Heart right ventricle (tissue), 16 donors: ENCODE results near the gene NBPF20. TPM values are rescaled to one million over a fixed set of nuclear protein-coding genes. Genes with fewer than 3 reads are reported as not detected.
"Not testable (repeated sequence)": the region's sequence is repeated elsewhere in the genome, so short reads cannot be mapped to it uniquely, and the experiment has no call there.

Experiments used
- ATAC-seq, 8 donors: fragments of 200-7000 bp; cut with Tn5 transposase; one replicate each; pipeline ENCODE4 v1.9.1; 2020; ENCODE audit warnings: mild to moderate bottlenecking in 8 of 8, moderate library complexity in 8 of 8, moderate number of reproducible peaks in 1 of 8
- DNase-seq, 2 donors: peaks; one replicate each; pipeline ENCODE4 v3.0.0-alpha.2; 2020
- H3K27ac ChIP-seq, 10 donors: fragments of 200-600 bp; sonication (generic) in 2 of 10; one replicate each; pipeline versions ENCODE4 v1.5.0 to v1.8.0; 2020 to 2022; ENCODE audit warnings: mild to moderate bottlenecking in 3 of 10
- H3K27me3 ChIP-seq, 7 donors: fragments of 200-600 bp; one replicate each; pipeline ENCODE4 v1.8.0; 2021 to 2022; ENCODE audit warnings: mild to moderate bottlenecking in 2 of 7
- H3K36me3 ChIP-seq, 9 donors: fragments of 200-600 bp; sonication (generic) in 1 of 9; one replicate each; pipeline versions ENCODE4 v1.5.0 to v1.8.0; 2020 to 2022; ENCODE audit warnings: mild to moderate bottlenecking in 2 of 9
- H3K4me1 ChIP-seq, 9 donors: fragments of 200-600 bp; sonication (generic) in 1 of 9; one replicate each; pipeline versions ENCODE4 v1.5.0 to v1.8.0; 2020 to 2022; ENCODE audit warnings: mild to moderate bottlenecking in 4 of 9
- H3K4me3 ChIP-seq, 10 donors: fragments of 200-600 bp; sonication (generic) in 2 of 10; one replicate each; pipeline versions ENCODE4 v1.5.0 to v1.8.0; 2020 to 2022; ENCODE audit warnings: mild to moderate bottlenecking in 7 of 10, moderate library complexity in 2 of 10
- H3K9me3 ChIP-seq, 11 donors: fragments of 200-600 bp in 10 of 11; sonication (generic) in 2 of 11; one replicate each; pipeline versions ENCODE4 v1.5.0 to v1.8.0; 2013 to 2022; ENCODE audit warnings: mild to moderate bottlenecking in 2 of 11, control low read depth in 1 of 11, moderate library complexity in 1 of 11
- WGBS, 2 donors: extraction: QIAGEN DNeasy Blood & Tissue Kit; methylation state at CpG; one replicate each; pipeline ENCODE4 v1.1.7; 2013; ENCODE audit warnings: inconsistent platforms in 1 of 2; 5-methylcytosine and 5-hydroxymethylcytosine counted together
- intact Hi-C, 10 donors: fragments of 100-400 bp; cut with DNase I; formaldehyde crosslinking; loops; one replicate each; pipeline versions ENCODE4 v1.11.1 to v1.14.2; 2022
- long read RNA-seq, 3 donors: library from polyadenylated mRNA; unstranded; transcript quantifications; one replicate each; pipeline ENCODE4 v2.0.0, GENCODE V29; 2020 to 2021
- polyA plus RNA-seq, 2 donors: library from polyadenylated mRNA; stranded (reverse); fragments of 200-250 nt; gene quantifications; one replicate each; pipeline ENCODE4 v1.2.3, GENCODE V29; 2013
- total RNA-seq, 10 donors: library from RNA; stranded (reverse); fragmentation: NEBNext Ultra II Directional in 3 of 10; extraction: Animal tissue kit (Norgen Biotek cat#: 25700) in 3 of 10; gene quantifications; one replicate each; pipeline versions ENCODE4 v1.2.1 to v1.2.4, GENCODE V29; 2021 to 2023
- TF ChIP-seq, protein P1 (sequence below), 9 donors: fragments of 200-600 bp; sonication (generic) in 2 of 9; IDR thresholded peaks; one replicate each; pipeline versions ENCODE4 v1.5.0 to v1.8.0; 2021 to 2022; ENCODE audit warnings: antibody characterized with exemption in 9 of 9, mild to moderate bottlenecking in 5 of 9, moderate library complexity in 1 of 9
- donor health status: Arrhythmogenic right ventricular cardiomyopathy.
- donor health status: ischemic (EF 13 %, LVEDD 7.1; RV severe dilation, severe dysfunction).
- donor health status: healthy with polysubstance abuse.
- donor health status: DM: no; HTN: yes; CAD: no.
- donor health status: DM: no; HTN: no; CAD: no.
- donor health status: ischemic (EF 25% LVEDD 6.9; RV normal size, moderate dysfunction).
- donor health status: ischemic (EF 25% LVEDD 5.7; RV mildly dilated, moderate dysfunction).
- donor health status: healthy.
- donor health status: DM: yes; HTN: yes; CAD: no.
- donor health status: Ischemic cardiomyopathy.
- donor health status: ischemic (EF 35%, LVEDD 5.7; RV mildly dilated, moderate dysfunction).
- donor health status: nonischemic (EF 11% LVEDD 7.7; RV severe dilation, severe dysfunction).
- donor health status: DM: yes; HTN: yes; CAD: no.
- donor health status: PGD.
- donor health status: ischemic (EF 29% LVEDD 5.4; RV normal size, mild dysfunction).
- donor health status: nonischemic (EF 23%, LVEDD 6.1; RV moderate dilation, normal function).

The NBPF20 gene, protein sequence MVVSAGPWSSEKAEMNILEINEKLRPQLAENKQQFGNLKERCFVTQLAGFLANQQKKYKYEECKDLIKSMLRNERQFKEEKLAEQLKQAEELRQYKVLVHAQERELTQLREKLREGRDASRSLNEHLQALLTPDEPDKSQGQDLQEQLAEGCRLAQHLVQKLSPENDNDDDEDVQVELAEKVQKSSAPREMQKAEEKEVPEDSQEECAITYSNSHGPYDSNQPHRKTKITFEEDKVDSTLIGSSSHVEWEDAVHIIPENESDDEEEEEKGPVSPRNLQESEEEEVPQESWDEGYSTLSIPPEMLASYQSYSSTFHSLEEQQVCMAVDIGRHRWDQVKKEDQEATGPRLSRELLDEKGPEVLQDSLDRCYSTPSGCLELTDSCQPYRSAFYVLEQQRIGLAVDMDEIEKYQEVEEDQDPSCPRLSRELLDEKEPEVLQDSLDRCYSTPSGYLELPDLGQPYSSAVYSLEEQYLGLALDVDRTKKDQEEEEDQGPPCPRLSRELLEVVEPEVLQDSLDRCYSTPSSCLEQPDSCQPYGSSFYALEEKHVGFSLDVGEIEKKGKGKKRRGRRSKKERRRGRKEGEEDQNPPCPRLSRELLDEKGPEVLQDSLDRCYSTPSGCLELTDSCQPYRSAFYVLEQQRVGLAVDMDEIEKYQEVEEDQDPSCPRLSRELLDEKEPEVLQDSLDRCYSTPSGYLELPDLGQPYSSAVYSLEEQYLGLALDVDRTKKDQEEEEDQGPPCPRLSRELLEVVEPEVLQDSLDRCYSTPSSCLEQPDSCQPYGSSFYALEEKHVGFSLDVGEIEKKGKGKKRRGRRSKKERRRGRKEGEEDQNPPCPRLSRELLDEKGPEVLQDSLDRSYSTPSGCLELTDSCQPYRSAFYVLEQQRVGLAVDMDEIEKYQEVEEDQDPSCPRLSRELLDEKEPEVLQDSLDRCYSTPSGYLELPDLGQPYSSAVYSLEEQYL (N-terminal part only)
- total RNA-seq: 1 to 10 TPM in 4 of 10 donors, under 1 TPM in 6; 0.38 to 1.2 (median 0.99) TPM
- polyA plus RNA-seq: under 1 TPM; 0.66 to 0.80 TPM
- long read RNA-seq, donor 1, partial matches to known transcripts: 4 of 4 reads
- long read RNA-seq, donor 1, other reads (novel, unspliced or antisense): 0 of 4 reads
- long read RNA-seq, donor 2, partial matches to known transcripts: 0 of 3 reads
- long read RNA-seq, donor 2, other reads (novel, unspliced or antisense): 3 of 3 reads
- long read RNA-seq, donor 3, partial matches to known transcripts: 1 of 2 reads
- long read RNA-seq, donor 3, other reads (novel, unspliced or antisense): 1 of 2 reads

DNA sequence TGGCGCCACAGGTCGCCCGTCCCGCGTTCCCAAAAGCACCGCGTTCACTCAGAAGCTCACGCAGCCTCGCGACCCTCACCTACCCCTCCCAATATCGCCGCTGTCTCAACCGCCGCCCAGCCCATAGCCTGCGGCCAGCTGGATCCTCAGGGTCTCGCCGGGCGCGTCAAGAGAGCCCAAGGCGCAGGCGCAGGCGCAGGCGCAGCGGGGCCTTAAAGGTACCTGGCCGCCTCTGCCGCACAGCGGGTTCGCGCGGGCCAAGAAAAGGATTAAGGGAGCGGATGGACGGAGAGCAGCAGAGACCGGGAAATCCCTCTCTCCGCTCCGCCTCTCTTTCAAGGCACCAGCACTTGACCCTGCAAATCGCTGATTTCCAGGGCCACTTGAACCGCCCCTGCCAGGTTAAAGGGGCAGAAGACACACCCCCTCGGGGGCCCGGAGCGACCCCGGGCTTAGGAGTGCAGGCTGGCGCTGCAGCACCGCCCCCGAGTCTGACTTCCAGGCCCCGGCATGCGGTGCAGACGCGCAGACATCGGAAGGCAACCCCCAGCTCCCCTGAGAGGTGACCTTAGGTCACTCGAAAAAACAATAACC lies at the start of gene NBPF20:
NBPF20 (minus strand) TSS at position 168 of the 594 bp plus-strand sequence. CDS start 20,331 bp downstream, outside the sequence.
- H3K4me1 ChIP-seq: peaks cover 0 to 15% (median 5%) of the 10 kb centered on the region in 9 donors
- WGBS, 2 donors: 0 to 1% methylated on average over 49 of the region's 50 CpGs
- intact Hi-C loops: no loop called here
- peak within 1 kb of the TSS in 7 of 10 donors; percentile 41 to 66 (median 48) for H3K27ac ChIP-seq
- ATAC-seq (peak; percentile 97 to 100 (median 98)), DNase-seq (peak; percentile 70 to 83)
- peaks cover 0 to 46% (median 37%) of the 10 kb centered on the region in 7 donors for H3K27me3 ChIP-seq
- TF ChIP-seq, protein P1, sequence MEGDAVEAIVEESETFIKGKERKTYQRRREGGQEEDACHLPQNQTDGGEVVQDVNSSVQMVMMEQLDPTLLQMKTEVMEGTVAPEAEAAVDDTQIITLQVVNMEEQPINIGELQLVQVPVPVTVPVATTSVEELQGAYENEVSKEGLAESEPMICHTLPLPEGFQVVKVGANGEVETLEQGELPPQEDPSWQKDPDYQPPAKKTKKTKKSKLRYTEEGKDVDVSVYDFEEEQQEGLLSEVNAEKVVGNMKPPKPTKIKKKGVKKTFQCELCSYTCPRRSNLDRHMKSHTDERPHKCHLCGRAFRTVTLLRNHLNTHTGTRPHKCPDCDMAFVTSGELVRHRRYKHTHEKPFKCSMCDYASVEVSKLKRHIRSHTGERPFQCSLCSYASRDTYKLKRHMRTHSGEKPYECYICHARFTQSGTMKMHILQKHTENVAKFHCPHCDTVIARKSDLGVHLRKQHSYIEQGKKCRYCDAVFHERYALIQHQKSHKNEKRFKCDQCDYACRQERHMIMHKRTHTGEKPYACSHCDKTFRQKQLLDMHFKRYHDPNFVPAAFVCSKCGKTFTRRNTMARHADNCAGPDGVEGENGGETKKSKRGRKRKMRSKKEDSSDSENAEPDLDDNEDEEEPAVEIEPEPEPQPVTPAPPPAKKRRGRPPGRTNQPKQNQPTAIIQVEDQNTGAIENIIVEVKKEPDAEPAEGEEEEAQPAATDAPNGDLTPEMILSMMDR (IDR thresholded peaks at IDR 0.05): no peak
- H3K4me3 ChIP-seq: peak within 1 kb of the TSS; percentile 37 to 78 (median 71)
- H3K36me3 ChIP-seq: peaks cover 0 to 3% (median 0%) of the 10 kb centered on the region in 9 donors
- peaks cover 0 to 12% (median 5%) of the 10 kb centered on the region in 11 donors for H3K9me3 ChIP-seq

DNA sequence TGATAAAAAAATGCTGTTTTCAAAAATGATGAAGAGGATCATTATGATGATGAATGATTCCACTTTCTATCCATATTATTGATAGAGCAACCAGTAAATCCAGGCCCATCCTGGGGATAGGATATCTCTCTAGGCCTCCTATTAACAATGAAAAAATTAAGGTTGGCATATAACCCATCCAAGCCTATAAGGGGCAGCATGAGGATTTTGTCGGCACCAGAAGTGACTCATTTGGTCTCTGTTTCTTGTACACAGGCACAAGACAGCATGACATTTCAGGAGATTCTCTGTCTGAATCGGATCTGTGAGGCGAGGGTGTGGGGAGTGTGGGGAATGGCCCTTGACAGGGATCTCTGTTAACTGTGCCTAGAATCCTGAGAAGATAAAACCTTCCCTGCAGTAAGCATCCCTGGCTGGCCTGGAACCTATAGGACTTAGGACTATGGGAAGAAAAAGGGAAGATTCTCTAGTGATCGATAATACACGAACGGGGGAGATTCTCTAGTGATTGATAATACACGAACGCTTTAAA lies 49.5 kb upstream of the NBPF20 start:
- peaks cover 0 to 28% (median 16%) of the 10 kb centered on the region in 7 donors for H3K27me3 ChIP-seq
- H3K27ac ChIP-seq, H3K4me3 ChIP-seq, DNase-seq, ATAC-seq, H3K4me1 ChIP-seq, intact Hi-C loops, H3K9me3 ChIP-seq, H3K36me3 ChIP-seq: not testable (repeated sequence)
- 35 to 59% methylated on average over 2 to 7 of the region's 8 CpGs for WGBS, 2 donors

DNA sequence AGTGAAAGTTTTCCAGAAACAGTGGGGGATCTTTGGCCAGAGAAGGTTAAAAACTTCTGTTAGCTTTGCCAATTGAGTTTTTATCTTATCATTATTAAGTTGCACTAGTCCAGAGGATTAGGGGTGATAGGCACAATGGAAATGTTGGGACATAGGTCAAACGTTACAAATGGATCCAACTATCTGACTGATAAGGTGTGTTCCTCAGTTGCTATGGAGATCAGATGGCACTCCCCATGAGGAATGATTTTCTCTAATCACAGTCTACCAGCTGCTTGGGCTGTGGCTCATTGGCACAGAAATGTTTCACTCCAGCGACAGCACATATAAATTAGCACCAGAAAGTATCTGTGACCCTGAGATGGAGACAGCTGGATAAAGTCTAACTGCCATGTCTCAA lies 47.3 kb upstream of the NBPF20 start:
- ATAC-seq, DNase-seq, intact Hi-C loops, H3K9me3 ChIP-seq, H3K4me1 ChIP-seq, H3K36me3 ChIP-seq, H3K27ac ChIP-seq, H3K4me3 ChIP-seq: not testable (repeated sequence)
- H3K27me3 ChIP-seq: peaks cover 0 to 28% (median 16%) of the 10 kb centered on the region in 7 donors
- 36 to 40% methylated on average over 1 of the region's 2 CpGs for WGBS, 2 donors

DNA sequence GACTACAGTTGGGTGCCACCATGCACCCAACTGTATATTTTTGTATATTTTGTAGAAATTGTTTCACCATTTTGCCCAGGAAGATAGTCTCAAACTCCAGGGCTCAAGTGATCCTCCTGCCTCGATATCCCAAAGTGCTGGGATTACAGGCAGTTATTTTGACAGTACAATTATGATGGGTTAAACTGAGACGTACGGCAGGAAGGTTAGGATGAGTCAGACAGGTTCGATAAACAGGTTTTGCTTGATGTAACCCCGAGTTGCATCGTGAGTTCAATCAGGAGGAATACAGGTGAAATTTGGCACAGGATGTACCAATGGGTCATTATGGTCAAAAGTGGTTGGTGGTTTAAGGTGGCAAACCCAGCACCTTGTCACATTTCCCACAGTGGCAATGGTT lies 46.0 kb upstream of the NBPF20 start:
- ATAC-seq, H3K27ac ChIP-seq, intact Hi-C loops, H3K4me3 ChIP-seq, H3K4me1 ChIP-seq, H3K36me3 ChIP-seq, H3K9me3 ChIP-seq, DNase-seq: not testable (repeated sequence)
- WGBS, 2 donors: 82 to 87% methylated on average over 6 of the region's 6 CpGs
- H3K27me3 ChIP-seq: peaks cover 0 to 25% (median 16%) of the 10 kb centered on the region in 7 donors

DNA sequence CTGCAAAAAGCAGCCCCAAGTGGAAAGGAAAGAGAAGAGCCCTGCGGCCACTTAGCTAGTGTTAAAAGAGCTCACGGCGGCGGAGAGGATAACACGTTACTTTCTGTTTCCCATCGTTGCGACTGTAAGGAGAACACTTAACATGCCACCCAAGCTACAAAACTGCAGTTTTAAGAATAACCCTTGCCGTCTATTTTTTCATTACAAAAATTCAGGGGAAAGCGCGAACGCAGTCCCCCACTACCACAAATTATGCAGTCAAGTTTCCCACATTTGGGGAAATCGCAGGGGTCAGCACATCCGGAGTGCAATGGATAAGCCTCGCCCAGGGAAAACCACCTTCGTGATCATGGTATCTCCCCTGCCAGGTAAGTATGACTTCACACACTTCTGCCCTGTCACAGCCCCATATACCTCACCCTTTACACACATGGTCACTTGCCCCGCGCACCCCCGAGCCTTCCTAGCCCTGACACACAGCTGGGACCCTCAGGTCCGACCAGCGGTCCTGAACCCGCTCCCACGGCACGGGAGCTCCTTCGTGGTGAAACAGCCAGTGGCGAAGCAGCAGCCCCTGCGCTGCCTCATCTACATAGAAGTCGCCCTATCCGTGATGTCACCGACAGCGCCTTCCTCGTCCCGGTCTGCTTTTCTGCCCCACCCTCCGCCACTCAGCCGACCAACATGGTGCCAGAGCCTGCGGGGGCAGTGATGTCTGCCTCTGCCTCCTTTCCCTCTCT lies 40.2 kb upstream of the NBPF20 start:
- peak in 1 of 2 donors; percentile 27 for DNase-seq
- 0% methylated on average over 15 to 18 of the region's 35 CpGs for WGBS, 2 donors
- H3K36me3 ChIP-seq, H3K9me3 ChIP-seq, H3K4me1 ChIP-seq, intact Hi-C loops: not testable (repeated sequence)
- Histone ChIP-seq H3K27me3 (peaks cover 0 to 20% (median 16%) of the 10 kb centered on the region in 7 donors), H3K4me3 (peak overlapping the region; percentile 6 to 54 (median 41)), H3K27ac (peak overlapping the region in 1 of 10 donors; percentile 39)
- peak; percentile 83 to 94 (median 92) for ATAC-seq

DNA sequence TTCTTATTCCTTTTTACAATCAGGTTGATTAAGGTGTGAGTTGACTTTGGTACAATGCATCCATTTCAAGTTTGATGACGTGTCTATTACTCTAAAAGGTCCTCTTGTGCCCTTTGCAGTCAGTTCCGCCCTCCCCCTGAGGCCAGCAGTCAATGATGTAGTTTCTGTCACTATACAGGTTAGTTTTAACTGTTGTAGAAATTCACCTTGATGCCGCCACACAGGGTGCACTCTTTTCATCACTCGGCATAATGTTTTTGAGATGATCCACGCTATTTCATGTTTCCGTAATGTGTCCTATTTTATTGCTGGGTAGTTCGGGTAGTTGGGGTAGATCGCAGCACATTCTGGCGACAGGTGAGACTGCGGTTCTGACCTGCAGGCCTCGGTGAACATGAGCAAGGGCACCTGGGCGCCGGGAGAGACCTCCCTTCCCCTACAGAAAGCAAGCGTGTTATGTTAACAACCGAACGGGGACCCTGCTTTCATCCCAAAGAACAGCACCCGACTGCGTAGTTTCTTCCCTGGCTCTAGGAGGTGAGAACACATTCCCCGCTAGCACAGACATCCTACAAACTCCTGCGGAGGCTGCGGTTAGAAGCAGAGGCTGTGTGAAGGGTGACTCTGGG lies 39.4 kb upstream of the NBPF20 start:
- H3K36me3 ChIP-seq, intact Hi-C loops, DNase-seq, H3K4me1 ChIP-seq, H3K27ac ChIP-seq, H3K9me3 ChIP-seq: not testable (repeated sequence)
- peaks cover 0 to 25% (median 16%) of the 10 kb centered on the region in 7 donors for H3K27me3 ChIP-seq
- ATAC-seq: peak in 2 of 8 donors; percentile 28 to 41
- WGBS, 2 donors: 16 to 25% methylated on average over 5 of the region's 21 CpGs
- peak overlapping the region in 8 of 10 donors; percentile 38 to 54 (median 44) for H3K4me3 ChIP-seq

DNA sequence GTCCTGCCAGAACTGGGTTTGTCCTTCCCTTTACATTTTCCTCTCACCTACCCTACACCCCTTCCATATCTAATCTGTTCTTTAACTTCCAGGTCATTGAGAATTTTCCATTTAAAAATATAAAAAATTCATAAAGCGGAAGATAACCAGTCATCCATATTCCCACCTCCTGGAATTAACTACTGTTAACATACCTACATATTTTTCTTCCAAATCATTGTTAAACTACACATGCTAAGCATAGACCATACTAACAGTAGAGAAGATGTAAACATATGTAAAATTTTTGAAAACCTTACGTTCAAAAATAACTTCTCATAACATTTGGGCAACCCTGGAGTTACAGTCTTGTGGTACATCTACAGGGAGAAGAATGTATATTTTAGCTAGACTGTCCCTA lies 38.6 kb upstream of the NBPF20 start:
- intact Hi-C loops, H3K4me1 ChIP-seq, H3K9me3 ChIP-seq, ATAC-seq, H3K4me3 ChIP-seq, DNase-seq, H3K27ac ChIP-seq, H3K36me3 ChIP-seq: not testable (repeated sequence)
- WGBS, 2 donors: 74 to 89% methylated on average over 2 of the region's 2 CpGs
- peaks cover 0 to 26% (median 16%) of the 10 kb centered on the region in 7 donors for H3K27me3 ChIP-seq

DNA sequence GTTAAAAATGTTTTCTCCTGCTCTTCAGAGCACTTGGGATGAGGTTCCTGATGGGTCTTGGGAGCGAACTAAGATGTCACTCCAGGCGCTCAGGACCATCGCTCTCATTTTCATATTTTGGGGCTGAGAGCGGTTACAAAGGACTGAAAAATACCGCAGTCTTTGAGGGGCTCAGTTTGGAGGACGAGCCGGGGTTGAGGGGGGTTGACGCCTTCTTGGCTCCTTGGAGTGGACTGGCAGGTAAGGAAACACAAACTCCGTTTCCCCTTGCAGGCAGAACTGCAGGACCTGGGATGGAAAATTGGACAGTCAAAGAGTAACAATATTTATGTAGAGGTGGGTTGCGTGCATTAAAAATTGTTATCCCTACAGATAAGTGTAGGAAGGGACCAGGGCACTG lies 35.3 kb upstream of the NBPF20 start:
- 53 to 57% methylated on average over 8 of the region's 10 CpGs for WGBS, 2 donors
- not testable (repeated sequence) for DNase-seq

More for the DNA sequence above, 35.3 kb upstream of the NBPF20 start:
- ATAC-seq, H3K27ac ChIP-seq, H3K4me1 ChIP-seq, H3K36me3 ChIP-seq, intact Hi-C loops, H3K4me3 ChIP-seq, H3K9me3 ChIP-seq: not testable (repeated sequence)
- H3K27me3 ChIP-seq: peaks cover 0 to 29% (median 17%) of the 10 kb centered on the region in 7 donors
